Activated naive CD8-positive, alpha-beta T cell (primary cell): ENCODE data around the gene C3orf20.

ENCODE experiments used
- H3K27ac Mint-ChIP-seq: one replicate; pipeline ENCODE4 v1.8.0; 2021; ENCODE audit warnings: mixed read lengths
- H3K27me3 Mint-ChIP-seq: one replicate; pipeline ENCODE4 v1.8.0; 2021; ENCODE audit warnings: mixed read lengths
- H3K36me3 Mint-ChIP-seq: one replicate; pipeline ENCODE4 v1.8.0; 2021; ENCODE audit warnings: mixed read lengths
- H3K4me1 Mint-ChIP-seq: one replicate; pipeline ENCODE4 v1.8.0; 2021; ENCODE audit warnings: low read depth, mixed read lengths
- H3K4me3 Mint-ChIP-seq: one replicate; pipeline ENCODE4 v1.8.0; 2021; ENCODE audit warnings: mild to moderate bottlenecking, mixed read lengths
- H3K9me3 Mint-ChIP-seq: one replicate; pipeline ENCODE4 v1.8.0; 2021; ENCODE audit warnings: low read depth, mixed read lengths

The C3orf20 gene

DNA sequence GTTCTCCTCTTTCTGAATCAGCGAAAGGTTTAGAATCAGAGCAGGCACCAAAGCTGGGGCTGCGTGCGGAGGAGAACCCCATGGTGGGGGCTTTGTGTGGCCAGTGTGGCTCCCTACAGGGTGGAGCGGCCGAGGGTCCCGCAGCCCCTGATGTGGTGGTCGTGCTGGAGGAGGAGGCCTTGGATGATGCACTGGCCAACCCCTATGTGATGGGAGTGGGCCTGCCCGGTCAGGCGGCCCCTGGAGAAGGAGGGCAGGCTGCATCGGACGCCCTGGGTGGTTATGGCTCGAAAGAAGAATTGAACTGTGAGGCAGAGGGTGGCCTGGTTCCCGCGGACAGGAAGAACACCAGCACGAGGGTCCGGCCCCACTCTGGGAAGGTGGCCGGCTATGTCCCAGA lies 145.2 kb downstream of the C3orf20 start:
- H3K9me3 Mint-ChIP-seq, result no peaks in the 10 kb centered on the region
- peaks cover 10% of the 10 kb centered on the region for H3K27me3 Mint-ChIP-seq
- H3K4me3 Mint-ChIP-seq, result no peak overlapping the region
- no peaks in the 10 kb centered on the region for H3K4me1 Mint-ChIP-seq
- H3K36me3 Mint-ChIP-seq, result no peaks in the 10 kb centered on the region
- H3K27ac Mint-ChIP-seq, result no peak overlapping the region

DNA sequence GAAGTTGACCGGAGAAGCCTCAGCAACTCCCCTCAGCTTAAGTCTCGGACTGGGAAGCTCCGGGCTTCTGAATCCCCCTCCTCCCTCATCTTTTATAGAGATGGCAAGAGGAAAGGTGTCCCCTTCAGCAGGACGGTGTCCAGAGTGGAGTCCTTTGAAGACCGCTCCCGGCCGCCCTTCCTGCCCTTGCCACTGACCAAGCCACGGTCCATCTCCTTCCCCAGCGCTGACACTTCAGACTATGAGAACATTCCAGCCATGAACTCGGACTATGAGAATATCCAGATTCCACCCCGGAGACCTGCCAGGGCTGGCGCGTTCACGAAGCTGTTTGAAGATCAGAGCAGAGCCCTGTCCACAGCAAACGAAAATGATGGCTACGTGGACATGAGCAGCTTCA lies 146.2 kb downstream of the C3orf20 start:
- no peaks in the 10 kb centered on the region for H3K4me1 Mint-ChIP-seq
- H3K9me3 Mint-ChIP-seq, result no peaks in the 10 kb centered on the region
- peaks cover 9% of the 10 kb centered on the region for H3K27me3 Mint-ChIP-seq
- H3K4me3 Mint-ChIP-seq, result no peak overlapping the region
- no peaks in the 10 kb centered on the region for H3K36me3 Mint-ChIP-seq
- H3K27ac Mint-ChIP-seq, result no peak overlapping the region

DNA sequence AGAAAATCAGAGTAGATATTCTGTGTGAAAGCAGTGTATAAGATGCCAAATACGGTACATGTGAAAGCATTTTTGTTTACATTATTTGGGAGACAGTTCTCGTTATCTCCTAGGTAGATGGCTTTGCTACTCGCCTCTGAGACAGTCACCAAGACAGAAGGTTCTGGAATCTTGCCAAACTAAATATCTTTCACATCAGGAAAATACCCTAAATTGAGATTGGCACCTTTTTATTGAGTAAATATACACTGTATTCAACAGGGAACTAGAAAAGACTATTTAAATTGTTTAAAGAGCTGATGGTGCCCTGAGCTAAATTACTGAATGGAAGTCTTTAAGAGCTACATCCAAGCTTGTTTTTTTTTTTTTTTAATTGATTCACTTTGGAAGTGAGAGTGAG lies 147.2 kb downstream of the C3orf20 start:
- H3K9me3 Mint-ChIP-seq, result no peaks in the 10 kb centered on the region
- peaks cover 9% of the 10 kb centered on the region for H3K27me3 Mint-ChIP-seq
- H3K4me3 Mint-ChIP-seq, result no peak overlapping the region
- no peak overlapping the region for H3K27ac Mint-ChIP-seq
- H3K4me1 Mint-ChIP-seq, result no peaks in the 10 kb centered on the region
- H3K36me3 Mint-ChIP-seq, result no peaks in the 10 kb centered on the region
